PC-3 (cell line): Measurements from ENCODE around the gene REC8.

Experiments
- CTCF ChIP-seq: fragments of 300-600 bp; sonication (generic); conservative IDR thresholded peaks from 2 replicates; pipeline ENCODE4 v1.5.1; 2017; ENCODE audit warnings: antibody characterized with exemption, low read depth, mild to moderate bottlenecking, low read length
- EZH2 ChIP-seq: fragments of 300-600 bp; sonication (generic); IDR thresholded peaks from one replicate; pipeline ENCODE4 v1.6.1; 2017; ENCODE audit warnings: antibody characterized with exemption, mild to moderate bottlenecking, low read length; ENCODE audit not compliant: unreplicated experiment
- EZH2phosphoT487 ChIP-seq: fragments of 300-600 bp; sonication (generic); IDR thresholded peaks from 2 replicates; pipeline ENCODE4 v1.6.1; 2018; ENCODE audit warnings: mild to moderate bottlenecking, antibody characterized with exemption, low read length, borderline replicate concordance

- TF ChIP-seq CTCF (no peak), EZH2 (no peak), EZH2phosphoT487 (no peak)
Measured at GRCh38 chr14:24219080-24219479, 47.2 kb downstream of the REC8 start.
